Measurements from ENCODE around the gene MAML3. TPM values are rescaled to one million over a fixed set of nuclear protein-coding genes. Genes with fewer than 3 reads are reported as not detected.
A peak's percentile ranks its signal among the peaks of the same experiment; 100 is the strongest.

MAML3 gene
- total RNA-seq, 2 donors from 2014 or later = 29.2 to 32.2 TPM

DNA sequence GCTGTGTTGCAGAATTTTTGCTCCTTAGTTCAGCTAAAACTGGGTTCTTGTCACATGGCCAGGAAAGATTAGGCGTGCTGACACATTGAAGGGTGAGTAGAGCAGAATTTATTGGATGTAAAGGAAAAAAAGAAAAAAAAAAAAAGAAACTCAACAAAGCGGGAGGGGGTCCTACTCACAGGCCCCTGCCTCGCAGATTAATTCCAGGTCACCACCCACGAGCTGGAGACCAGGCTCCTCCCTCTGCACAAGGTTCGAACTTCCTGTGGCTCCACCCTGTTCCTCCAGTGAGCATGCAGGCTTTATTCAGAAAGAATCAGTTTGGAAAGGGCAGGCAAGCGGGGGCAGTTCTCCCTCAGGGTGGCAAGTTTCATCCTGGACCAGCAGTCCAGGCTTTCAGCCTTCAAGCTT, 471.2 kb downstream of the MAML3 start:
- H3K4me1 Mint-ChIP-seq = peaks cover 48% of the 10 kb centered on the region
- peaks cover 9% of the 10 kb centered on the region for H3K9me3 Mint-ChIP-seq
- Histone ChIP-seq H3K4me1 (ENCODE audit: control insufficient read depth, insufficient read depth, low read length) (peaks cover 4% of the 10 kb centered on the region), H3K9me3 (ENCODE audit: control insufficient read depth, low read length) (peaks cover 36% of the 10 kb centered on the region), H3K36me3 (ENCODE audit: control insufficient read depth, insufficient read depth, low read length) (peaks cover 89% of the 10 kb centered on the region), H3K27me3 (ENCODE audit: control insufficient read depth, insufficient read depth, low read length, poor library complexity, severe bottlenecking) (no peaks in the 10 kb centered on the region), H3K9ac (ENCODE audit: extremely low read depth, low read length, poor library complexity, severe bottlenecking) (no peak overlapping the region), H3K27ac (ENCODE audit: low read depth, low read length) (no peak overlapping the region), H3K4me3 (ENCODE audit: low read length) (no peak overlapping the region)
- no peak overlapping the region for H3K27ac Mint-ChIP-seq
- no peak overlapping the region for H3K4me3 Mint-ChIP-seq
- WGBS, 2 experiments (ENCODE audit: insufficient coverage in 1 of 2, insufficient read length in 1 of 2) = 92 to 95% methylated on average over 3 to 6 of the region's 6 CpGs
- H3K27me3 Mint-ChIP-seq (ENCODE audit: insufficient read depth) = no peaks in the 10 kb centered on the region
- no peak for DNase-seq
- H3K36me3 Mint-ChIP-seq (ENCODE audit: low read depth) = peaks cover 89% of the 10 kb centered on the region
- TF ChIP-seq, protein P1, sequence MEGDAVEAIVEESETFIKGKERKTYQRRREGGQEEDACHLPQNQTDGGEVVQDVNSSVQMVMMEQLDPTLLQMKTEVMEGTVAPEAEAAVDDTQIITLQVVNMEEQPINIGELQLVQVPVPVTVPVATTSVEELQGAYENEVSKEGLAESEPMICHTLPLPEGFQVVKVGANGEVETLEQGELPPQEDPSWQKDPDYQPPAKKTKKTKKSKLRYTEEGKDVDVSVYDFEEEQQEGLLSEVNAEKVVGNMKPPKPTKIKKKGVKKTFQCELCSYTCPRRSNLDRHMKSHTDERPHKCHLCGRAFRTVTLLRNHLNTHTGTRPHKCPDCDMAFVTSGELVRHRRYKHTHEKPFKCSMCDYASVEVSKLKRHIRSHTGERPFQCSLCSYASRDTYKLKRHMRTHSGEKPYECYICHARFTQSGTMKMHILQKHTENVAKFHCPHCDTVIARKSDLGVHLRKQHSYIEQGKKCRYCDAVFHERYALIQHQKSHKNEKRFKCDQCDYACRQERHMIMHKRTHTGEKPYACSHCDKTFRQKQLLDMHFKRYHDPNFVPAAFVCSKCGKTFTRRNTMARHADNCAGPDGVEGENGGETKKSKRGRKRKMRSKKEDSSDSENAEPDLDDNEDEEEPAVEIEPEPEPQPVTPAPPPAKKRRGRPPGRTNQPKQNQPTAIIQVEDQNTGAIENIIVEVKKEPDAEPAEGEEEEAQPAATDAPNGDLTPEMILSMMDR (conservative IDR thresholded peaks at IDR 0.05) = no peak

DNA sequence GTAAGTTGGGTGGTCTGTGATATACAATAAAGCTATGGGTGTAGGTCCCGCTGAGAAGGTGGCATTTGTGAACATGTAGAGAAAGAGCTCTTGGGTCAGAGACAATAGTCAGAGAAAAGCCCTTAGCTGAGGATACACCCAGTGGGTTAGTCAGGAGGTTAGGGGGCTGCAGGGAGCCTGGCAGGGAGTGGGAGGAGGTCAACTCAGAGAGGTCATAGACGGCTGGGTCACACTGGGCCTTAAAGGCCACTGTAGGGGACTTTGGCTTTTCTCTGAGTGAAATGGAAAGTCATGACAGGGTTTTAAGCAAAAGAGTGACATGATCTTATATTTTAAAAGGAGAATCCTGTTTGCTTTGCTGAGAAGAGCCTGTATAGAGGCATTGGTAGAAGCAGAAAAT, 471.7 kb downstream of the MAML3 start:
- Histone ChIP-seq H3K36me3 (ENCODE audit: control insufficient read depth, insufficient read depth, low read length) (peaks cover 89% of the 10 kb centered on the region), H3K27ac (ENCODE audit: low read depth, low read length) (no peak overlapping the region), H3K27me3 (ENCODE audit: control insufficient read depth, insufficient read depth, low read length, poor library complexity, severe bottlenecking) (no peaks in the 10 kb centered on the region), H3K9me3 (ENCODE audit: control insufficient read depth, low read length) (peaks cover 38% of the 10 kb centered on the region), H3K9ac (ENCODE audit: extremely low read depth, low read length, poor library complexity, severe bottlenecking) (no peak overlapping the region), H3K4me1 (ENCODE audit: control insufficient read depth, insufficient read depth, low read length) (peaks cover 2% of the 10 kb centered on the region), H3K4me3 (ENCODE audit: low read length) (no peak overlapping the region)
- H3K36me3 Mint-ChIP-seq (ENCODE audit: low read depth) = peaks cover 89% of the 10 kb centered on the region
- no peak overlapping the region for H3K27ac Mint-ChIP-seq
- peaks cover 45% of the 10 kb centered on the region for H3K4me1 Mint-ChIP-seq
- no peaks in the 10 kb centered on the region for H3K27me3 Mint-ChIP-seq (ENCODE audit: insufficient read depth)
- WGBS, 2 experiments (ENCODE audit: insufficient coverage in 1 of 2, insufficient read length in 1 of 2) = 89 to 90% methylated on average over 2 of the region's 2 CpGs
- peaks cover 13% of the 10 kb centered on the region for H3K9me3 Mint-ChIP-seq
- no peak for DNase-seq
- H3K4me3 Mint-ChIP-seq = no peak overlapping the region
- TF ChIP-seq, protein P1 (conservative IDR thresholded peaks at IDR 0.05) = no peak

DNA sequence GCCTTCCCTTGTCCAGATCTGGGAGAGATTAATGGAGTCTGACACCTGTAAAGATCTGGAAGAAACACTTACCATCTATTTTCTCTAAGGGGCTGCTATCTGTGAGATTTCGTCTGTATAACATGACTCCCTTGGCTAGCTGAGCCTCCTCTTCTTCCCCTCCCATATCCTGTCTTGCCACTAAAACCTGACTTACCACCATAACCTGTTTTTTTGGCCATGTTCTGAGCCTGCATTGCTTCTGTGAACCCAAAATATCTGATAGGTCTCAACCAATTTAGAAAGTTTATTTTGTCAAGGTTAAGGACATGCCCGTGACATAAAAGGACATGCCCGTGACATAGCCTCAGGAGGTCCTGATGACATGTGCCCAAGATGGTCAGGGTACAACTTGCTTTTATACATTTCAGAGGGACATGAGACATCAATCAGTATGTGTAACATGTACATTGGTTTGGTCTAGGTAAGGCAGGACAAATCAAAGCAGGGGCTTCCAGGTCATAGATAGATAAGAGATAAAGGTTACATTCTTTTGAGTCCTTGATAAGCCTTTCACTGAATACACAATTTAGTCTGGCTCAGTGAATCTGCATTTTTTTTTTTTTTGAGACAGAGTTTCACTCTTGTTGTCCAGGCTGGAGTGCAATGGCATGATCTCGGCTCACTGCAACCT, 476.9 kb downstream of the MAML3 start:
- H3K9ac ChIP-seq (ENCODE audit: extremely low read depth, low read length, poor library complexity, severe bottlenecking) = peak overlapping the region; percentile 38
- TF ChIP-seq, protein P1 (conservative IDR thresholded peaks at IDR 0.05) = no peak
- Mint-ChIP-seq H3K9me3 (peaks cover 13% of the 10 kb centered on the region), H3K4me3 (peak overlapping the region; percentile 22), H3K27ac (peak overlapping the region; percentile 93), H3K27me3 (ENCODE audit: insufficient read depth) (no peaks in the 10 kb centered on the region), H3K4me1 (peaks cover 46% of the 10 kb centered on the region), H3K36me3 (ENCODE audit: low read depth) (peaks cover 92% of the 10 kb centered on the region)
- H3K27ac ChIP-seq (ENCODE audit: low read depth, low read length) = no peak overlapping the region
- H3K27me3 ChIP-seq (ENCODE audit: control insufficient read depth, insufficient read depth, low read length, poor library complexity, severe bottlenecking) = no peaks in the 10 kb centered on the region
- peaks cover 97% of the 10 kb centered on the region for H3K36me3 ChIP-seq (ENCODE audit: control insufficient read depth, insufficient read depth, low read length)
- H3K4me1 ChIP-seq (ENCODE audit: control insufficient read depth, insufficient read depth, low read length) = peaks cover 10% of the 10 kb centered on the region
- peaks cover 24% of the 10 kb centered on the region for H3K9me3 ChIP-seq (ENCODE audit: control insufficient read depth, low read length)
- 78 to 95% methylated on average over 4 of the region's 4 CpGs for WGBS, 2 experiments (ENCODE audit: insufficient coverage in 1 of 2, insufficient read length in 1 of 2)
- DNase-seq = no peak
- peak overlapping the region; percentile 62 for H3K4me3 ChIP-seq (ENCODE audit: low read length)
